ENCODE measurements around the gene FAM20C. TPM values are rescaled to one million over a fixed set of nuclear protein-coding genes. Genes with fewer than 3 reads are reported as not detected.

The FAM20C gene
- total RNA-seq, 1 experiment from 2014 or later, result 62.6 TPM

GRCh38 chr7:260441-261281, 68.3 kb downstream of the FAM20C start:
- no peak overlapping the region for H3K14ac ChIP-seq (ENCODE audit: insufficient read depth, low read length)
- H2BK12ac ChIP-seq (ENCODE audit: insufficient read length, low read depth, low read length), result no peak overlapping the region
- H4K91ac ChIP-seq (ENCODE audit: insufficient read length, low read depth, low read length), result no peak overlapping the region
- H3K4me1 Mint-ChIP-seq, result no peaks in the 10 kb centered on the region
- no peak overlapping the region for H4K5ac ChIP-seq (ENCODE audit: insufficient read length, low read depth, low read length)
- no peak overlapping the region for H3K27ac ChIP-seq (ENCODE audit: insufficient read length, low read depth, low read length)
- H2BK20ac ChIP-seq (ENCODE audit: low read depth, low read length, poor library complexity, severe bottlenecking), result no peak overlapping the region
- H3K27me3 ChIP-seq (ENCODE audit: insufficient read depth, low read length), result no peaks in the 10 kb centered on the region
- no peak overlapping the region for H3K4me2 ChIP-seq (ENCODE audit: insufficient read depth, insufficient read length, low read length)
- peaks cover 48% of the 10 kb centered on the region for H3K9me3 ChIP-seq (ENCODE audit: control insufficient read depth, low read depth, low read length)
- H3K18ac ChIP-seq (ENCODE audit: insufficient read length, low read depth, low read length), result no peak overlapping the region
- H2BK15ac ChIP-seq (ENCODE audit: low read depth, low read length), result no peak overlapping the region
- H3K4ac ChIP-seq (ENCODE audit: low read depth, low read length), result no peak overlapping the region
- no peaks in the 10 kb centered on the region for H4K20me1 ChIP-seq (ENCODE audit: control insufficient read depth, insufficient read depth, insufficient read length)
- no peak overlapping the region for H3K9ac ChIP-seq (ENCODE audit: extremely low read depth, insufficient read length, low read length)
- no peaks in the 10 kb centered on the region for H3K23me2 ChIP-seq (ENCODE audit: insufficient read length, low read depth, low read length, poor library complexity, severe bottlenecking)
- H2AFZ ChIP-seq (ENCODE audit: low read length), result no peak overlapping the region
- no peak for TF ChIP-seq CTCF (conservative IDR thresholded peaks at IDR 0.05)
- no peaks in the 10 kb centered on the region for H3K79me1 ChIP-seq (ENCODE audit: insufficient read depth, low read depth, low read length, poor library complexity, severe bottlenecking)
- H2BK120ac ChIP-seq (ENCODE audit: low read depth, low read length, poor library complexity, severe bottlenecking), result no peak overlapping the region
- H2BK5ac ChIP-seq (ENCODE audit: insufficient read length, low read length), result no peak overlapping the region
- no peak overlapping the region for H3T11ph ChIP-seq (ENCODE audit: low read length)
- no peak overlapping the region for H4K8ac ChIP-seq (replicated peaks; ENCODE audit: insufficient read length, low read depth, low read length)
- H3K4me1 ChIP-seq (ENCODE audit: insufficient read depth, low read length), result no peaks in the 10 kb centered on the region
- H3K23ac ChIP-seq (ENCODE audit: insufficient read length, low read depth, low read length), result no peak overlapping the region
- no peak overlapping the region for H3K4me3 Mint-ChIP-seq
- H3K36me3 Mint-ChIP-seq (ENCODE audit: insufficient read depth in 1 of 3, low read depth in 3 of 3), result peaks cover 66 to 77% (median 76%) of the 10 kb centered on the region in 3 experiments
- WGBS (ENCODE audit: extremely low coverage, insufficient read length, low lambda C conversion rate), result no CpG with 5 or more reads among the region's 35 CpGs
- no peaks in the 10 kb centered on the region for H3K79me2 ChIP-seq (ENCODE audit: insufficient read depth, low read length)
- H3K56ac ChIP-seq (ENCODE audit: insufficient read length, low read depth, low read length), result no peak overlapping the region
- H2AK5ac ChIP-seq (ENCODE audit: insufficient read length, low read length), result no peak overlapping the region
- peaks cover 28% of the 10 kb centered on the region for H3K27me3 Mint-ChIP-seq (ENCODE audit: low read depth)
- no peak overlapping the region for H3K27ac Mint-ChIP-seq
- peaks cover 63 to 85% of the 10 kb centered on the region in 2 experiments for H3K9me3 Mint-ChIP-seq
- DNase-seq, result no peak
